Activated B cell treated with CpG ODN at 0.5 μM for 24 hours (primary cell): ENCODE data around the gene RNF112. TPM values are rescaled to one million over a fixed set of nuclear protein-coding genes. Genes with fewer than 3 reads are reported as not detected.
A peak's percentile ranks its signal among the peaks of the same experiment; 100 is the strongest.

Source experiments
- ATAC-seq: fragments of 200-7000 bp; cut with Tn5 transposase; one replicate; pipeline ENCODE4 v1.10.0; 2021; ENCODE audit warnings: low read depth, mild to moderate bottlenecking, moderate library complexity
- CTCF ChIA-PET: fragments of 350-600 bp; sonication (Branson Sonifier 250); formaldehyde crosslinking; loops from one replicate; lab custom pipeline; 2021; ENCODE audit warnings: antibody characterized with exemption; lab: Charles Lee
- POLR2A ChIA-PET: fragments of 350-600 bp; sonication (Branson Sonifier 250); formaldehyde crosslinking; loops from one replicate; lab custom pipeline; 2021; ENCODE audit warnings: antibody characterized with exemption; lab: Charles Lee
- DNase-seq: peaks from one replicate; pipeline ENCODE4 v3.0.0; 2022
- H3K27ac Mint-ChIP-seq: one replicate; pipeline ENCODE4 v1.8.0; 2020; ENCODE audit warnings: mixed read lengths
- H3K27me3 Mint-ChIP-seq: one replicate; pipeline ENCODE4 v1.8.0; 2021; ENCODE audit warnings: mixed read lengths
- H3K36me3 Mint-ChIP-seq: one replicate; pipeline ENCODE4 v1.8.0; 2021; ENCODE audit warnings: low read depth, mixed read lengths
- H3K4me1 Mint-ChIP-seq: one replicate; pipeline ENCODE4 v1.8.0; 2021; ENCODE audit warnings: mixed read lengths
- H3K4me3 Mint-ChIP-seq: one replicate; pipeline ENCODE4 v1.8.0; 2020; ENCODE audit warnings: mild to moderate bottlenecking, mixed read lengths
- H3K9me3 Mint-ChIP-seq: one replicate; pipeline ENCODE4 v1.8.0; 2020; ENCODE audit warnings: mixed read lengths
- CTCF ChIP-seq: fragments of 200-600 bp; IDR thresholded peaks from one replicate; pipeline ENCODE4 v1.8.0; 2022; ENCODE audit warnings: antibody characterized with exemption, mild to moderate bottlenecking
- intact Hi-C: fragments of 100-400 bp; cut with micrococcal nuclease; formaldehyde crosslinking; loops from one replicate; pipeline ENCODE4 v1.15.1; 2024
- total RNA-seq: library from RNA; stranded (reverse); gene quantifications from 2 replicates; pipeline ENCODE4 v1.2.3, GENCODE V29; 2022

The RNF112 gene
- total RNA-seq, 1 donor from 2014 or later = 0.51 TPM

DNA sequence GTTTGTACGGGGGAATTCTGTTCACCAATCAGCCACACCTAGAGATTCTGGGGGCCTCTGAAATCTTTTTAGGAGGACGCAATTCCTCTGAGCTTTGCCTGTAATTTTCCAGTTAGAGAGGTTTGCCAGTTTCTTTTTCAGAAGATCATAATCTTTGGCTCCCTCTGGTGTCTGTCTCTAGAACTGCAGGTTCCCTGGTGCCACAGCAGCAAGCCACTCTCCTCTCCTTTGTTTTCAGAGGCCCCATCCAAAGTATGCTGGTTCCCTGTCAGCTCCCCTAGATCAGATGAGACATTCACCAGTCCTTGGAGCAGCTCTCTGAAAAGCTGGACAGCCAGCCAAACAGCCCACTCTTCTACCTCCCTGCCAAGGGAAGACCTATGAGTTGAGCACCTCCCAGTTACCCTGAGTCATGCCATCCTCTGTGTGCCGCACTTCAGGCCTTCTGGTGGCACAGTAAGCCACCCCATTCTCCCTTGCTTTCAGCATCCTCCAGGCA lies 36.1 kb downstream of the RNF112 start:
- intact Hi-C loops = loop anchor here (1.0 to 5.0 kb wide), 4 partner anchors 70 to 319 kb away; partner anchors contain the start of genes B9D1 and MAPK7
- CTCF ChIA-PET = interaction anchor here (0.7 to 6.1 kb wide), 14 partner anchors 9 to 319 kb away, joined by 3 to 76 read pairs (median 6); partner anchors contain the start of genes B9D1 and MAPK7
- Mint-ChIP-seq H3K4me1 (peaks cover 5% of the 10 kb centered on the region), H3K27ac (no peak overlapping the region), H3K9me3 (peaks cover 10% of the 10 kb centered on the region), H3K27me3 (peaks cover 17% of the 10 kb centered on the region), H3K36me3 (no peaks in the 10 kb centered on the region), H3K4me3 (no peak overlapping the region)
- peak; percentile 63 for TF ChIP-seq CTCF
- DNase-seq (no peak), ATAC-seq (peak; percentile 65)
- POLR2A ChIA-PET = interaction anchor here (2.0 kb wide), 1 partner anchor 84 kb away, joined by 6 read pairs; the partner anchor contains the start of gene B9D1

GRCh38 chr17:19448341-19449268 lies 37.6 kb downstream of the RNF112 start:
- intact Hi-C loops = loop anchor here (5.0 kb wide), 1 partner anchor 71 kb away; the partner anchor contains the start of gene MAPK7
- CTCF ChIA-PET = interaction anchor here (1.1 to 6.1 kb wide), 5 partner anchors 12 to 115 kb away, joined by 3 to 76 read pairs (median 14); partner anchors contain the start of gene B9D1
- POLR2A ChIA-PET = no interaction called here
- no peaks in the 10 kb centered on the region for H3K36me3 Mint-ChIP-seq
- peaks cover 13% of the 10 kb centered on the region for H3K27me3 Mint-ChIP-seq
- TF ChIP-seq CTCF = no peak
- H3K4me3 Mint-ChIP-seq = no peak overlapping the region
- H3K9me3 Mint-ChIP-seq = peaks cover 6% of the 10 kb centered on the region
- ATAC-seq (no peak), DNase-seq (no peak)
- peaks cover 5% of the 10 kb centered on the region for H3K4me1 Mint-ChIP-seq
- H3K27ac Mint-ChIP-seq = no peak overlapping the region

GRCh38 chr17:19449656-19450055 lies 38.6 kb downstream of the RNF112 start:
- H3K27me3 Mint-ChIP-seq = peaks cover 19% of the 10 kb centered on the region
- no peaks in the 10 kb centered on the region for H3K36me3 Mint-ChIP-seq
- DNase-seq (no peak), ATAC-seq (no peak)
- ChIA-PET POLR2A (no interaction called here), CTCF (interaction anchor here (3.6 to 6.1 kb wide), 2 partner anchors 11 to 87 kb away, joined by 24 to 76 read pairs; partner anchors contain the start of gene B9D1)
- peaks cover 5% of the 10 kb centered on the region for H3K4me1 Mint-ChIP-seq
- peaks cover 4% of the 10 kb centered on the region for H3K9me3 Mint-ChIP-seq
- intact Hi-C loops = loop anchor here (5.0 kb wide), 1 partner anchor 72 kb away; the partner anchor contains the start of gene MAPK7
- H3K27ac Mint-ChIP-seq = no peak overlapping the region
- H3K4me3 Mint-ChIP-seq = no peak overlapping the region
- TF ChIP-seq CTCF = no peak

GRCh38 chr17:19453296-19453695 lies 42.3 kb downstream of the RNF112 start:
- intact Hi-C loops = no loop called here
- H3K4me1 Mint-ChIP-seq = no peaks in the 10 kb centered on the region
- no peaks in the 10 kb centered on the region for H3K36me3 Mint-ChIP-seq
- POLR2A ChIA-PET = no interaction called here
- CTCF ChIA-PET = no interaction called here
- no peak overlapping the region for H3K4me3 Mint-ChIP-seq
- no peaks in the 10 kb centered on the region for H3K9me3 Mint-ChIP-seq
- no peak for TF ChIP-seq CTCF
- peaks cover 13% of the 10 kb centered on the region for H3K27me3 Mint-ChIP-seq
- no peak for DNase-seq
- no peak for ATAC-seq
- H3K27ac Mint-ChIP-seq = no peak overlapping the region

GRCh38 chr17:19454074-19454473 lies 43.0 kb downstream of the RNF112 start:
- Mint-ChIP-seq H3K36me3 (no peaks in the 10 kb centered on the region), H3K4me1 (no peaks in the 10 kb centered on the region), H3K27me3 (peaks cover 12% of the 10 kb centered on the region), H3K4me3 (no peak overlapping the region), H3K9me3 (no peaks in the 10 kb centered on the region), H3K27ac (no peak overlapping the region)
- POLR2A ChIA-PET = no interaction called here
- DNase-seq (no peak), ATAC-seq (no peak)
- intact Hi-C loops = no loop called here
- no peak for TF ChIP-seq CTCF
- CTCF ChIA-PET = no interaction called here
